ENCODE measurements around the gene CCDC57. TPM values are rescaled to one million over a fixed set of nuclear protein-coding genes. Genes with fewer than 3 reads are reported as not detected.
"Not testable (repeated sequence)": the region's sequence is repeated elsewhere in the genome, so short reads cannot be mapped to it uniquely, and the experiment has no call there.

The CCDC57 gene
- total RNA-seq, 2 experiments from 2014 or later: 56.6 to 64.2 TPM

- ChIA-PET POLR2A (interaction anchor here (1.2 kb wide), 1 partner anchor 9 kb away, joined by 3 read pairs; no protein-coding TSS in a partner anchor), CTCF (interaction anchor here (1.8 to 2.7 kb wide), 2 partner anchors 10 to 20 kb away, joined by 7 to 9 read pairs; no protein-coding TSS in a partner anchor)
- Mint-ChIP-seq H3K36me3 (ENCODE audit: low read depth) (no peaks in the 10 kb centered on the region), H3K9me3 (no peaks in the 10 kb centered on the region), H3K4me3 (no peak overlapping the region), H3K27me3 (no peaks in the 10 kb centered on the region), H3K27ac (no peak overlapping the region), H3K4me1 (ENCODE audit: low read depth) (peaks cover 33% of the 10 kb centered on the region)
- DNase-seq: no peak
- no peak for TF ChIP-seq CTCF (IDR thresholded peaks at IDR 0.05)
- intact Hi-C loops (cut with micrococcal nuclease): no loop called here
- ATAC-seq: no peak
These were observed 2.7 kb upstream of the CCDC57 start for GRCh38 chr17:82215095-82215971.

- intact Hi-C loops (cut with micrococcal nuclease): no loop called here
- H3K27me3 Mint-ChIP-seq: no peaks in the 10 kb centered on the region
- peaks cover 3% of the 10 kb centered on the region for H3K36me3 Mint-ChIP-seq (ENCODE audit: low read depth)
- DNase-seq (no peak), ATAC-seq (no peak)
- peaks cover 38% of the 10 kb centered on the region for H3K4me1 Mint-ChIP-seq (ENCODE audit: low read depth)
- ChIA-PET POLR2A (interaction anchor here (0.6 to 3.2 kb wide), 7 partner anchors 8 to 85 kb away, joined by 3 to 13 read pairs (median 3); no protein-coding TSS in a partner anchor), CTCF (interaction anchor here (1.0 to 2.7 kb wide), 5 partner anchors 9 to 107 kb away, joined by 3 to 9 read pairs (median 5); no protein-coding TSS in a partner anchor)
- no peak for TF ChIP-seq CTCF (IDR thresholded peaks at IDR 0.05)
- H3K27ac Mint-ChIP-seq: peak overlapping the region; percentile 65
- no peaks in the 10 kb centered on the region for H3K9me3 Mint-ChIP-seq
- H3K4me3 Mint-ChIP-seq: peak overlapping the region; percentile 71
These were observed 1.5 kb upstream of the CCDC57 start for GRCh38 chr17:82214012-82214628.

GRCh38 chr17:82213251-82214011, 789 bp upstream of the CCDC57 start:
- peaks cover 43% of the 10 kb centered on the region for H3K4me1 Mint-ChIP-seq (ENCODE audit: low read depth)
- no peak for TF ChIP-seq CTCF (IDR thresholded peaks at IDR 0.05)
- POLR2A ChIA-PET: interaction anchor here (0.6 to 3.2 kb wide), 7 partner anchors 11 to 109 kb away, joined by 3 to 13 read pairs (median 4); partner anchors contain the start of gene SLC16A3
- peak overlapping the region; percentile 71 for H3K4me3 Mint-ChIP-seq
- H3K27ac Mint-ChIP-seq: peak overlapping the region; percentile 88
- H3K9me3 Mint-ChIP-seq: no peaks in the 10 kb centered on the region
- CTCF ChIA-PET: interaction anchor here (0.7 to 1.8 kb wide), 6 partner anchors 8 to 107 kb away, joined by 3 to 7 read pairs (median 4); no protein-coding TSS in a partner anchor
- intact Hi-C loops (cut with micrococcal nuclease): no loop called here
- H3K27me3 Mint-ChIP-seq: no peaks in the 10 kb centered on the region
- H3K36me3 Mint-ChIP-seq (ENCODE audit: low read depth): peaks cover 3% of the 10 kb centered on the region
- ATAC-seq (peak; percentile 34), DNase-seq (peak; percentile 77)

DNA sequence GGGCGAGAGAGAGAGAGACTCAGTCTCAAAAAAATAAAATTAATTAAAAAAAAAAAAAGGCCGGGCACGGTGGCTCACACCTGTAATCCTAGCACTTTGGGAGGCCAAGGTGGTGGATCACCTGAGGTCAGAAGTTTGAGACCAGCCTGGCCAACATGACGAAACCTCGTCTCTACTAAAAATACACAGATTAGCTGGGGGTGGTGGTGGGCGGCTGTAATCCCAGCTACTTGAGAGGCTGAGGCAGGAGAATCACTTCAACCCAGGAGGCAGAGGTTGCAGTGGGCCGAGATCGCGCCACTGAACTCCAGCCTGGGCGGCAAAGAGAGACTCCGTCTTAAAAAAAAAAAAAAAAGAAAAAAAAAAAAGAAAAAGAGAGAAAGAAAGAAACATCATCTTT, 2.0 kb downstream of the CCDC57 start:
- H3K4me3 Mint-ChIP-seq; DNase-seq; CTCF ChIA-PET; H3K27ac Mint-ChIP-seq; H3K9me3 Mint-ChIP-seq; ATAC-seq; intact Hi-C loops (cut with micrococcal nuclease); POLR2A ChIA-PET; H3K27me3 Mint-ChIP-seq; H3K36me3 Mint-ChIP-seq (ENCODE audit: low read depth): not testable (repeated sequence)
- H3K4me1 Mint-ChIP-seq (ENCODE audit: low read depth): peaks cover 42% of the 10 kb centered on the region

Data from activated CD8-positive, alpha-beta T cell treated with anti-CD3 and anti-CD28 coated beads for 36 hours (primary cell).